KMS-11 (cell line): ENCODE results near the gene NCAPD2.

Source experiments
- H2AFZ ChIP-seq: fragments of 200-600 bp; sonication (generic); 2 replicates; pipeline ENCODE4 v1.6.1; 2016; ENCODE audit warnings: antibody characterized with exemption, mixed run types, low read depth
- H3K27ac ChIP-seq: fragments of 200-600 bp; sonication (generic); 2 replicates; pipeline ENCODE4 v1.6.1; 2016; ENCODE audit warnings: mild to moderate bottlenecking, mixed run types
- H3K27me3 ChIP-seq: fragments of 200-600 bp; sonication (generic); 2 replicates; pipeline ENCODE4 v1.6.1; 2017; ENCODE audit warnings: mild to moderate bottlenecking, low read depth, mixed run types, moderate library complexity; ENCODE audit not compliant: insufficient read depth
- H3K36me3 ChIP-seq: fragments of 200-600 bp; sonication (generic); 2 replicates; pipeline ENCODE4 v1.6.1; 2017; ENCODE audit warnings: mild to moderate bottlenecking, mixed run types; ENCODE audit not compliant: insufficient read depth
- H3K4me1 ChIP-seq: fragments of 200-600 bp; sonication (generic); 2 replicates; pipeline ENCODE4 v1.6.1; 2016; ENCODE audit warnings: mild to moderate bottlenecking, low read depth, mixed run types; ENCODE audit not compliant: poor library complexity, severe bottlenecking
- H3K4me2 ChIP-seq: fragments of 200-600 bp; sonication (generic); 2 replicates; pipeline ENCODE4 v1.7.0; 2016; ENCODE audit warnings: mild to moderate bottlenecking, mixed run types
- H3K4me3 ChIP-seq: fragments of 200-600 bp; sonication (generic); IDR thresholded peaks from 2 replicates; pipeline ENCODE4 v1.6.1; 2017; ENCODE audit warnings: low read depth, low read length, mixed read lengths; ENCODE audit not compliant: insufficient read depth
- H3K79me2 ChIP-seq: fragments of 200-600 bp; sonication (generic); 2 replicates; pipeline ENCODE4 v1.6.1; 2016; ENCODE audit warnings: low read depth, mixed run types; ENCODE audit not compliant: insufficient read depth
- H3K9ac ChIP-seq: fragments of 200-600 bp; sonication (generic); 2 replicates; pipeline ENCODE4 v1.6.1; 2016; ENCODE audit warnings: mild to moderate bottlenecking, mixed run types
- H4K20me1 ChIP-seq: fragments of 200-600 bp; sonication (generic); 2 replicates; pipeline ENCODE4 v1.6.1; 2016; ENCODE audit warnings: mild to moderate bottlenecking, mixed run types; ENCODE audit not compliant: insufficient read depth
- CTCF ChIP-seq: fragments of 200-600 bp; sonication (generic); conservative IDR thresholded peaks from 2 replicates; pipeline ENCODE4 v1.6.1; 2017; ENCODE audit warnings: low read depth, mild to moderate bottlenecking, antibody characterized with exemption, low read length, moderate library complexity, mixed read lengths

The NCAPD2 gene

GRCh38 chr12:6547987-6548386 lies 54.1 kb downstream of the NCAPD2 start:
- Histone ChIP-seq H3K36me3 (no peaks in the 10 kb centered on the region), H2AFZ (no peak overlapping the region), H3K9ac (no peak overlapping the region), H3K4me1 (no peaks in the 10 kb centered on the region), H3K4me3 (no peak overlapping the region), H3K27ac (no peak overlapping the region), H3K79me2 (no peaks in the 10 kb centered on the region), H3K4me2 (no peak overlapping the region), H4K20me1 (no peaks in the 10 kb centered on the region), H3K27me3 (no peaks in the 10 kb centered on the region)
- no peak for TF ChIP-seq CTCF

- TF ChIP-seq CTCF, result no peak
- Histone ChIP-seq H3K4me3 (no peak overlapping the region), H3K36me3 (no peaks in the 10 kb centered on the region), H3K79me2 (no peaks in the 10 kb centered on the region), H3K27me3 (no peaks in the 10 kb centered on the region), H4K20me1 (no peaks in the 10 kb centered on the region), H2AFZ (no peak overlapping the region), H3K4me1 (no peaks in the 10 kb centered on the region), H3K27ac (no peak overlapping the region), H3K4me2 (no peak overlapping the region), H3K9ac (no peak overlapping the region)
These were observed 54.7 kb downstream of the NCAPD2 start for GRCh38 chr12:6548556-6548955.

GRCh38 chr12:6548966-6549683 lies 55.2 kb downstream of the NCAPD2 start:
- no peaks in the 10 kb centered on the region for H3K79me2 ChIP-seq
- H3K36me3 ChIP-seq, result no peaks in the 10 kb centered on the region
- no peak overlapping the region for H3K4me2 ChIP-seq
- H2AFZ ChIP-seq, result no peak overlapping the region
- no peak overlapping the region for H3K27ac ChIP-seq
- no peaks in the 10 kb centered on the region for H3K4me1 ChIP-seq
- TF ChIP-seq CTCF, result no peak
- no peak overlapping the region for H3K9ac ChIP-seq
- no peak overlapping the region for H3K4me3 ChIP-seq
- no peaks in the 10 kb centered on the region for H3K27me3 ChIP-seq
- no peaks in the 10 kb centered on the region for H4K20me1 ChIP-seq

- Histone ChIP-seq H3K9ac (no peak overlapping the region), H3K36me3 (no peaks in the 10 kb centered on the region), H2AFZ (no peak overlapping the region), H3K79me2 (peaks cover 5% of the 10 kb centered on the region), H3K4me3 (no peak overlapping the region), H4K20me1 (no peaks in the 10 kb centered on the region), H3K4me1 (no peaks in the 10 kb centered on the region), H3K27me3 (no peaks in the 10 kb centered on the region), H3K27ac (no peak overlapping the region), H3K4me2 (no peak overlapping the region)
- no peak for TF ChIP-seq CTCF
These were observed 55.8 kb downstream of the NCAPD2 start for GRCh38 chr12:6549684-6550151.
